HG03103 (cell line): ENCODE measurements around the gene CTNNBL1.

ENCODE experiments used
- ATAC-seq: cut with Tn5 transposase; IDR thresholded peaks from one replicate; pipeline ENCODE4 v1.9.1; 2021; ENCODE audit warnings: low read depth; ENCODE audit not compliant: unreplicated experiment

Gene CTNNBL1

DNA sequence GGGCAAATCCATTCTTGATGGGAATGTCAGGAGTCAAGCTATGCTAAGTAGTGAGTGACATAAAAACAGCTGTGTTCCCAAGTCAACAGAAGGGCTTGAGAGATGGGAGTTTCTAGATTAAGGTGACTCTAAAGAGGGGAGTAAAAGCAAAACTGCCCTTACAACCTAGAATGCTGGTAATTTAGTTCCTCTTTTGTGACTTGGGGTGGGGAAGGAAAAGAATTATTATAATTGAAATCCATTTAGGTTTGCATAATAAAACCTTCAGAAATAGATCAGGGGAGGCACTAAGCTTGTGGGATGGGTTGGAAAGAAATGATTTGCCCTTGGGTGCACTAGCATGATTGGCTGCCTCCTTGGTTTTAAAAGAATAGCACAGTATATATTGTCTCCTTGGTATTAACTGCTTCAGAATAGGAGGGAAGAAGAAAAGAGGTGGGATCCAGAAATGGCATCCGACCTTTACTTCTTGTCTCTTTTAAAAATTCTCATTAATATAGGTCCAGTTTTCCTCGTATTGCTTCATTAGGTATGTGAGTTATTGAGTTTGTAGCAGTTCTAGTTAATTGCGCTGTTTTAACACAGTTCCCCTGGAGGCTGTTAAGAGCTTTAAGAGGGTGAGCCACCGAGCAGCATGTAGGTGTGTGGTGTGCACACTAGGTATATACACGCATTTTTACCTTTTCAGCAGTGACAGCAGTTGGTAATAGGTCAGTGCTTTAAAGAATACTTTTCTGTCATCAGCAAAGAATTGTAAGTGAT, 113.8 kb downstream of the CTNNBL1 start:
- no peak for ATAC-seq

DNA sequence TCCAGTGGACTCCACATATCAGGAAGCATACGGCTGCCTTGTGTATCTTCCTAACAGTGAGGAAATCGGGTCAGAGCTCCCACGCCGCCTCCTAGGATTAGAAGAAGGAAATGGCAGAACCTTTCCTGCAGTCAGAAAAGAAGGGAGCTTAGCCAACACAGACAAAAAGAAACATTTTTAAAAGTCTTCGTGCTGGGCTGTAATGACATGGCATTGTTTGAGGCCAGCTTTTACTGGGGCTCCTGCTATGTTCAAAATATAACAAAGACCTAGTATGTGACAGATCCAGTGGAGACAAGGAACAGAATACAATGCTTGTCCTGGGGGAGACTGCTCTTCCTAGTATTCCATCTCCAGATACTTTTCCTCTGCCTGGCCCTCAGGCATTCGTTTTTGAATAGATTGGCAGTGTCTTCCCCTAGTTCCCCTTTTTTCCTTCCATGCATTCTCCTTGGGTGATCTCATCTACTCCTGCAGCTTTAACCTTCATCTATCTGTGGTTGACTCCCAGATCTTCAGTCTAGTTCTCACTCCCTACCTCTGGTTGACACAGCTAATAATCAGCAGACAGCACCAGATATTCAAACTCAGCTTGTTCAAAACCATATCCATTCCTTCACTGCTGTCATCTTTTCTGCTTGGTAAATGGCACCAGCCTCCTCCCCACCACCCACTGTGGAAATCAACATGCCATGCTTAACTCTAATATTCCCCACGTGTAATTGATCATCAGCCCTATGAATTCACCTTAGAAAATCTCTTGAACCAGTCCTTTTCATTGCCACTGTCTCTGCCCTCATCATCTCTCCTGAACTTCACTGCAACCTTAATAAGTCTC, 114.6 kb downstream of the CTNNBL1 start:
- ATAC-seq, result no peak

- no peak for ATAC-seq
These were observed 116.2 kb downstream of the CTNNBL1 start for GRCh38 chr20:37810027-37810426.

GRCh38 chr20:37816003-37816402, 122.2 kb downstream of the CTNNBL1 start:
- no peak for ATAC-seq

GRCh38 chr20:37816726-37817125, 122.9 kb downstream of the CTNNBL1 start:
- no peak for ATAC-seq

DNA sequence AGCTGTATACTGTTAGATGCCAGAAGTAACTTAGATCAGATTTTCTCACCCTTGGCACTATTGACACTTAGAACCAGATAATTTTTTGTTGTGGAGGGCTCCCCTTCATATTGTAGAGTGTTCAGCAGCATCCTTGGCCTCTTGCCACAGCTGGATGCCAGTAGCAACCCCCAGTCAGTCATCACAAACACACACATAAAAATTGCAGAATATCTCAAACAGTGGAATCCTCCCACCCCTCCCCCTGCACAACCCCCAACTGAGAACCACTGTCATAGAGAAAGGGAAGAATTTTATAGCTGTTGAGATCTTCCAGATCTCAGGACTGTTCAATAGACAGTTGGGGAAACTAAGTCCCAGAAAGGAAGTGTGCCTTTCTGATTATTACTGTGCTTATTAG, 127.9 kb downstream of the CTNNBL1 start:
- no peak for ATAC-seq

GRCh38 chr20:37822141-37822601, 128.3 kb downstream of the CTNNBL1 start:
- no peak for ATAC-seq

GRCh38 chr20:37823296-37823980, 129.6 kb downstream of the CTNNBL1 start:
- ATAC-seq, result no peak

- ATAC-seq, result no peak
These were observed 133.8 kb downstream of the CTNNBL1 start for GRCh38 chr20:37827605-37828004.

DNA sequence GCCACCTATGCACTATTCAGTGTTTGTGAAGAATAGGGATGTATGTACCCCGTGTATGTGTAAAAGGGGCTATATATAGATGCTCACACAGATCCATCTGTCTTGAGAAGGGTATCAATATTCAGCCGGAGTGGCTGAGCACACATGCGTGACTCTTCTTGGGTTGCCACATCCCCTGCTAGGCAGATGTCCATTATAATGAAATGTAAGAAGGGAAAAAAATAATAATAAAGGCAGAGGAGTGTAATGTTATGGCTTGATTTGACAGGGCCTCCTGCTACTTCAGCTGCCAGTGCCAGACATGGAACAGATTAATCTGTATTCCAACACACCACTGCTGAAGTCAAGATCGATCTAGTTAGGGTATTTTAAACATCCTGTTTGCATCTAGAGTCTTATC, 134.9 kb downstream of the CTNNBL1 start:
- no peak for ATAC-seq

DNA sequence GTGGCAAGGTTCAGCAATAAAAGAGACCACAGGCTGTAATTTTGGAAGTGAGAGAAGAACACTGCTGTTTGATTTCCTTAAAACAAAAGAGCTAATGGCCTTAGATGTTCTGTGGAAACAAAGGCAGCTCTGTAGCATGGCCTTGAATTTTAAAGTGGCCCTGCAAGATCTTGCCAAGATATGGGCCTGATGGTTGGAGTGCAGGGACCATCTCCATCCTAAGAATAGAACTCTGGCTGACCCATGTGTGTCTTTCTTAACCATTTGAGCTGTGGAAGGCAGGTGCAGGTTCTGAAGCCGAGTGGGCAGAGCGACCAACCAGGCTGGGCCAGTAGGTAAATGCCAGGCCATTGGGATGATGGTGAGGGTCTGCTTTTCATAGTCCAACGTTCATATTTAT, 135.3 kb downstream of the CTNNBL1 start:
- ATAC-seq, result no peak

DNA sequence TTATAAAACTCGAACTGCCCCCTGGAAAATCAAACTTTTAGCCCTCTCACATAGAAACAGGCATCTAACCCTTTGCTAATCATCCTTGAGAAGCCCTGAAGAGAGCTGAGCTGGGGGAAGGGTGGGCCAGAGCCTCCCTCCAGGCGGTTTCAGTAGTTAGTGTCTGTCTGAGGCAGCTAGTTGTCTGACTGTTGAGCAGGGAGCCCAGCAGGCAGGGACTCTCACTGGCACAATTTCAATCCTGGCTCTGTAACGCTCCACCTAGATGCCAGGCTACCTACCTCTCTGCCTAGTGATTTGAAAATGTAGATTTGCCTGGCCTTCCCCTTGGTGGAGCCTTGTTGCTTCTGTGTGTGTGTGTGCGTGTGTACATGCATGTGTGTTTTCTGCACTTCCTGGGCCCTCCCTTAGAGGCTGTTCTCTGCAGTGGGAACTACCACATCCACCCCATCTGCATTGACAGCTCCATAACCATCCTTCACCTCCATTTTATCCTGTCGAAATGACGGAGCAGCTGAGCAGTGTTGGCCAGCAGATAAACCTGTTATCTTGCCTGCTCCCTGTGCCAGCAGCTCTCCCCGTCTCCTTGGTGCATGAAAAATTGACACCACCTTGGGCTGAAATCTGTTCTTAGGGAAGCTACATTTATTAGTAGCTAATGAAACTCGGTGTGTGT, 139.5 kb downstream of the CTNNBL1 start:
- no peak for ATAC-seq

DNA sequence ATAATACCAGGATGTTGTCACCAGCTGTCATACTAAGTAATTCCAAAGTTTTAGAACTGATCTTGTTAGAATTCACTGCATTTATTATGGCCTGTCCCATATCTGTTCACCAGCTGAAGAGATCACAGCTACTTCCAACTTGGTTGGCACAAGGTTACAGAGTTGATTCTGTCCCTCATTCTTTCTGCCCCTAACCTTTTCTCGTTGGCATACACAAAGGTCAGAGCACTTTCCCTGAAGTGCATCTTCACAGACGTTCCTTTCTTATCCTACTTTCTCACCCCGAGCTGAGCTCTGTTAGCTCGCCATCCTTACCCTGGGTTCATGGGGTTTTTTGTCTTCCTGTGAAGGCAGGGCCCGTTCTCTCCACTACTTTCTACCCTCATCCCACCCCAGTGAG, 143.1 kb downstream of the CTNNBL1 start:
- ATAC-seq, result no peak

DNA sequence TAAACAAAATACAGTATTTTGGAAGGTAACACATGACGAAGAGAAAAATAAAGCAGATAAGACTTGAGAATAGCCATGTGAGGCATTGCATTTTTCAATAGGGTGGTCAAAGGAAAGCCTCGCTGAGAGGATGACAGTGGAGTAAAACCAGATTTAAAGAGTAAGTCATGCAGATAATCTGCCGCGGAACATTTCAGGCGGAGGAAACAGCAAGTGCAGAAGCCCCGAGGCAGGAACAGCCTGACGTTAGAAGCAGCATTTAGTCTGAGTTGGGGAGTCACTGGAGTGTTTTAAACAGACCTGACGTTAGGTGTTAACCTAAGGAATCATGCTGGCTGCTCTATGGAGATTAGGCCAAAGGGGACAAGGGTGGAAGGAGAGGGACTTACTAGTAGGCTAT, 144.1 kb downstream of the CTNNBL1 start:
- no peak for ATAC-seq

DNA sequence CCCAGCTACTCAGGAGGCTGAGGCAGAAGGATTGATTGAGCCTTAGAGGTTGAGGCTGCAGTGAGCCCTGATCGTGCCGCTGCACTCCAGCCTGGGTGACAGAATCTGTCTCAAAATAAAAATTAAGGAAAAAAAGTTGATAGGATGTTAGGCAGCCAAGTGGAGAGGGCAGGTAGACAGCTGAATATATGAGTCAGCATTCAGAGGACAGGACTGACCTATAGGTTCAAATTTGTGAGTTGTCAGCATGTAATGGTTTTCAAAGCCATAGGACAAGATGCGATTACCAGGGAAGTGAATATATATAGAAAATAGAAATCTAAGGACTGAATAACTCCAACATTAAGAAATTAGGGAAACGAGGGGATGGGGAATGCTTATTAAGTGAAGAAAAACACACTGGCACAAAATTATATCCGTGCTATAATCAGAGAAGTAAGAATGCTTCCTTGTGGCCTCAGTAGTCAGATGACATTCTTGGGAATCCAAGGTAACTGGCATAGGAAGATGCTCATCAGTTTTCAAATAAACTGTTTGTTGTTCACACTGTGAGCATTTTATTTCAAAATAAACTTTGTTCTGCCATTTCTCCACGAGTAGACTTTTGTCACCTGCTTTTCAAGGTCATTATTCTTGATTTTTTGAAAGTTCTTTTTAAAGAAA, 145.1 kb downstream of the CTNNBL1 start:
- ATAC-seq, result no peak

DNA sequence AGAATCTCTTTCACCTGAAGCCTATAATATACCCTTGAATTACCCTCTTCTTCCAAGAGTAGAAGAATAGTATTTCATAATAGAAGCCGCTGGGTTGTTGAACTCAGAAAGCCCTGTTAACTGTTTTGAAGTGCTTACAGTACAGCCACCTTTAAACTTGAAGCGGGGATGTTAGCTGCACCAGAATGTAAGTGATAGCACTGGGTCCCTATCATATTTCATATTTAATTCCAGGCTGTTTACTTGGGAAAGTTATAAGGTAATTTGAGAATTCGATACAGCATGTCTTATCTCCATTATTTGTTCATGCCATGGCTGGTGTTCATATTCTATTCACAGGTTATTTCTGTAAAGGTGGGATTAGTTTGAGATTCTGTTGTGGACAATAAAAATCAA, 145.6 kb downstream of the CTNNBL1 start:
- ATAC-seq, result no peak

DNA sequence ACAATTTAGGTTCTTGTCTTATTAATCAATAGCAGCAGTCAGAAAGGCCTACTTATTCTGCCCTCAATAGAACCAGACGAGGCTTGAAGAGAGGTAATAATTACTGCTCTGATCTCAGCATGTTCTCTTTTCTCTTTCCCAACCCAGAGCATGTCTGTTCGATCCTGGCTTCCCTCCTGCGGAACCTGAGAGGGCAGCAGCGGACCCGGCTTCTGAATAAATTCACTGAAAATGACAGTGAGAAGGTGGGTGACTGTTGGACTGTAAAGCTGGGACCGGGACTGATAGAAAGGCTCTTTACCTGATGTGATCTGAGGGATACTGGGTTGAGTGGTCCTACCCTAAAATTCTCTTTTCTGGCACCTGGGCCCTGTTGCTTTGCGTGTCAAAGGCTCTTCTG, 146.1 kb downstream of the CTNNBL1 start:
- ATAC-seq, result no peak

- no peak for ATAC-seq
These were observed 147.6 kb downstream of the CTNNBL1 start for GRCh38 chr20:37841389-37841788.

DNA sequence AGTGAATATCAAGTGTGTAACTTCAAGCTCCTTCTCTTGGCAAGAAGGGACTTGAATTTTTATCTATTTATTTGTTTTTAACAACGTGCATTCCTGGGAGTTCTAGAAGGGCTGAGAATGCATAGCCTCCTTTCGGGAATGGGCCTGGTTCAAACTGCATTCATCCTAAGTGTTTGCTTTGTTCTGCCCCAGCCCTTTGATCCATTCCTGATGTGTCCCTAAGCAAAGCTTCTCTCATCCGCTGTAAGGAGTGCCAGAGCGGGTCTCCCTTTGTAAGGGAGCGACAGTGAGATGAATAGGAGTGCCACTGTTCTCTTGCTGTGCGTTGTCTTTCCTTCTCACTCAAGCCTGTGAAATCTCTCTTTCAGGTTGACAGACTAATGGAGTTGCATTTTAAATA, 148.1 kb downstream of the CTNNBL1 start:
- no peak for ATAC-seq

GRCh38 chr20:37845241-37845681, 151.4 kb downstream of the CTNNBL1 start:
- ATAC-seq, result no peak
